HPDE6-E6E7 (cell line): Measurements from ENCODE around the gene SAMD9.
"Not testable (repeated sequence)": the region's sequence is repeated elsewhere in the genome, so short reads cannot be mapped to it uniquely, and the experiment has no call there.

Experiments used
- DNase-seq: peaks from one replicate; pipeline ENCODE4 v3.0.0; 2011; ENCODE audit warnings: missing footprints; ENCODE audit errors: extremely low spot score

SAMD9 gene

DNA sequence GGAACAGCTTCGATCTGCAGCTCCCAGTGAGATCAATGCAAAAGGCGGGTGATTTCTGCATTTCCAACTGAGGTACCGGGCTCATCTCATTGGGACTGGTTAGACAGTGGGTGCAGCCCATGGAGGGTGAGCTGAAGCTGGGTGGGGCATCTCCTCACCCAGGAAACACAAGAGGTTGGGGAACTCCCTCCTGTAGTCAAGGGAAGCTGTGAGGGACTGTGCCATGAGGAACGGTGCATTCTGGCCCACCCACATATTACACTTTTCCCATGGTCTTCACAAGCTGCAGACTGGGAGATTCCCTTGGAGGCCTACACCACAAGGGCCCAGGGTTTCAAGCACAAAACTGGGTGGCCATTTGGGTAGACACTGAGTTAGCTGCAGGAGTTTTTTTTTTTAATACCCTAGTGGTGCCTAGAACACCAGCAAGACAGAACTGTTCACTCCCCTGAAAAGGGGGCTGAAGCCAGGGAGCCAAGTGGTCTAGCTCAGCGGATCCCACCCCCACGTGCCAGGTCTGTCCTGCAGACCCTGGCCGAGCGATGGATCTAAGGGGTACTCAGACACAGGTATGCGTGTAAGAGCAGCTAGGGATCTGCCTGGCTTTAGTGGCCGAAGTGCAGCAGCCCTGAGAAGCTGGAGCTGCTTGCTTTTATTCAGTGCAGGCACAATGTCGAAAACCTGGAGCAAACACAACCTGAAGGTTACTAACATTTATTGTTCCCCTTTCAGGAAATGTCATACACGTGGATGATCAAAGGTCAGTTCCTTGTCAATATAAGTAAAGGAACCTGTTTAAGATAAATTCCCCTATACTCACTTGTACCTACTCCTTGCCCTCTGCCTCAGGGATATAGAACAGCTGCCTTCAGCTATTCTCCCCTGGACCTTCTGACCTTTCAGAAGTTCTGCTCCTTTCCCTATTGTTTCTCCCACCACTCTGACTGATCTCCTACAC, 3.1 kb upstream of the SAMD9 start:
- no peak for DNase-seq

DNA sequence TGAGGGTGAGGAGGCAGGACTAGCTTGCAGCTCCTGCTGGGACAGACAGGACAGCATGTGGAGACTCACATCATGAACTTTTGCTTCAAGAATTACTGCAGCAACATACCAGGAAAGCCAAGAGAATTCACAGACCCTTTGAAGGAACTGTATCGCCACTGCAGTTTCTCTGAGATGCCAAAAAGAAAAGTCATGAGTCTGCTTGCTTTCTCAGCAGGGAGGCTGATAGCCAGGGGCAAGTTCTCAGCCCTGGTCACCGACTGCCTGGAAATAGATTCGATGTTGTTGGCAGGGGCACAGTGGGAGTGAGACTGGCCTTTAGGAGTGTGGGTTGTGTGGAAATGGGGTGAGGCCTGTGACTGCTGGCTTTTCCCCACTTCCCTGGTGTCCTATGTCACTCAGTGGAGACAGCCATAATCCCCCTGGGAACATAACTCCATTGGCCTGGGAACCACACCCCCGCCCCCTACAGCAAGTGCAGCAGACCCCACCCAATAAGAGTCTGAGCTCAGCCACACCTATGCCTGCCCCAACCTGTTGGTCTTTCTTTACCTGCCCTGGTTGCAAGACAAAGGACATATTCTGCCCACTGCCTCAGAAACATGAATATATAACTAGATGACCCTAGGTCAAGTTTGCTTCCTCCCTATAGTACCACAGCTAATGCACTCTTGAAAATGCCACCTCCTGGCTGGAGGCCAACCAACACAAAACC, 1.6 kb upstream of the SAMD9 start:
- peak; percentile 12 for DNase-seq

- DNase-seq = no peak
Observed at GRCh38 chr7:93117327-93117726, 452 bp downstream of the SAMD9 start.

GRCh38 chr7:93115796-93116195, 2.0 kb downstream of the SAMD9 start:
- DNase-seq = peak; percentile 56

DNA sequence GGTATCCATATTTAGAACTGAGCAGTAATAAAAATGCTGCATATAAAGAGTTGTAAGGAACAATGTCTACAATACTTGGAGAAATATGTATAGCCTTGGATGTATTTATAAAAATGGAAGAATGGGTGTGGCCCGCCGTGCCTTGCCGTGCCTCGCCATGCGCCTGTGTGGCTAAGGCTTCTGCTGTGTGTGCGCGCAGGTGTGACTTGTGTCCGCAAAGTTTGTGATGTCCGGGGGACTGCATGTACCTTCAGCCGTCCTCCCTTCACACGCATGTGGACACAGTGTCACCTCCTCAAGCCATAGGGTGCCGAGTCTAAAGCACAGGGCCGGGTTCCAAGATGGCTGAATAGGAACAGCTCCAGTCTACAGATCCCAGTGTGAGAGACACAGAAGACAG, 9.8 kb downstream of the SAMD9 start:
- no peak for DNase-seq

DNA sequence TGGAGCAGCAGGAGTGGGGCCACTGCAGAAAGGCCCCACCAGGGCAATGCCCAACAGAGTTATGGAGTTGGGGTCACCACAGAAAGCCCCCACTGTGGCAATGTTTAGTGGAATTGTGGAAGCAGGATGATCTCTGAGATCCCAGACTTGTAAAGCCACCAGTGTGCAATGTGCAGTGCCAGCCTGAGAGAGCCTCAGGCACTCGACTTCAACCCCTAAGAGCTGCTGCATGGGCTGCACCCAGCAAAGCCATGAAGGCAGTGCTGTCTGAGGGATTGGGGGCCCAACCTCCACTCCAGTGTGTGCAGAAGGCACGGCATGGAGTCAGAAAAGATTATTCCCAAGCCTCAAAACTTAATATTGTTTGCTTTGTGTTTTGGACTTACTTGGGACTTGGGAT, 20.4 kb downstream of the SAMD9 start:
- DNase-seq = no peak

DNA sequence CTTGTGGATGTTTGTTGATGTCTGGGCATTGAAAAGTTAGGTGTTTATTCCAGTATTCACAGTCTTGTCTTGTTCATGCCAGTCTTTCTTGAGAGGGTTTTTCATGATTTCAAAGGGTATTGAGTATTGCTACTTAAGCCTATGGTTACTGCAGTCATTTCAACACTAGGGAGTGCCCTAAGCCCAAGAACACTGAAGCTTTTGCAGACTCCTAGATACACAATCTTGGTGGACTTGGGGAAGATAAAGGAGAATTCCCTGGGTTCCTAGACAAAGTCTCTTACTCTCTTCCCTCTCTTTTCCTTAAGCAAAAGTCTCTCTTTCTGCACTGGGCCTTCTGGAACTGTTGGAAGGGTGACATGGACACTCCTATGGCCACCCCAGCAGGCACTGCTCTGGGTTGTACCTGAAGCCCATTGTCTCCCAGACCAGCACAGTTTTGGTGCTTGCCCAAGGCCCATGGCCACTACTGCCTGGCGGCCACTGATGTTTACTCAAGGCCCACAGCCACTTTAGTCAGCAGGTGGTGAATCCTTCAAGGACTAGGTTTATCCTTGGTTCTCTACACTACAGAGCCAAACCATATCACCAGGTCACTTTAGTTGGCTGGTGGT, 24.9 kb downstream of the SAMD9 start:
- DNase-seq = no peak

DNA sequence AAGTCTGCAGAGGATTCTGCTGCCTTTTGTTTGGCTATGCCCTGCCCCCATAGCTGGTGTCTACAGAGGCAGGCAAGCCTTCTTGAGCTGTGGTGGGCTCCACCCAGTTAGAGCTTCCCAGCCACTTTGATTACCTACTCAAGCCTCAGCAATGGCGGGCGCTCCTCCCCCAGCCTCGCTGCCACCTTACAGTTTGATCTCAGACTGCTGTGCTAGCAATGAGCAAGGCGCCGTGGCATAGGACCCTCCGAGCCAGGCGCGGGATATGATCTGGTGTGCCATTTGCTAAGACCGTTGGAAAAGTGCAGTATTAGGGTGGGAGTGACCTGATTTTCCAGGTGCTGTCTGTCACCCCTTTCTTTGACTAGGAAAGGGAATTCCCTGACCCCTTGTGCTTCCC, 44.4 kb downstream of the SAMD9 start:
- DNase-seq = not testable (repeated sequence)

- DNase-seq = no peak
Observed at GRCh38 chr7:93062599-93062998, 55.2 kb downstream of the SAMD9 start.

GRCh38 chr7:93060865-93061264, 56.9 kb downstream of the SAMD9 start:
- DNase-seq = no peak

DNA sequence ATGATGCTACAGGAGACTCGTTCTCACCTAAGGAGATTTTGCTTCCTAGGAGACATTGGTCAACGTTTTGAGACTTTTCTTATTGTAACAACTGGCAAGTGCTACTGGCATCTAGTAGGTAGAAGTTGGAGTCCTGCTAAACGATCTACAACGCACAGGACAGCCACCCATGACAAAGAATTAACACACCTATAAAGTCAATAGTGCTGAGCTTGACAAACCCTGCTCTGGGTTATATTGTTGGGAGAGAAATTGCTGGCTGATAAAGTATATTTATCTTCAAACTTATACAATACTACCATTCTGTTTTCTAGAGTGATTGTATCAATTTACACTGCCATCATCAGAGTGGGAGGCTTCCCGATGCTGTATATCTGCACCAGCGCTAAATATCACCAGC, 57.8 kb downstream of the SAMD9 start:
- DNase-seq = no peak

- not testable (repeated sequence) for DNase-seq
Observed at GRCh38 chr7:93056621-93057020, 61.2 kb downstream of the SAMD9 start.

- no peak for DNase-seq
Observed at GRCh38 chr7:93055543-93056107, 62.2 kb downstream of the SAMD9 start.

GRCh38 chr7:93054975-93055374, 62.8 kb downstream of the SAMD9 start:
- no peak for DNase-seq

DNA sequence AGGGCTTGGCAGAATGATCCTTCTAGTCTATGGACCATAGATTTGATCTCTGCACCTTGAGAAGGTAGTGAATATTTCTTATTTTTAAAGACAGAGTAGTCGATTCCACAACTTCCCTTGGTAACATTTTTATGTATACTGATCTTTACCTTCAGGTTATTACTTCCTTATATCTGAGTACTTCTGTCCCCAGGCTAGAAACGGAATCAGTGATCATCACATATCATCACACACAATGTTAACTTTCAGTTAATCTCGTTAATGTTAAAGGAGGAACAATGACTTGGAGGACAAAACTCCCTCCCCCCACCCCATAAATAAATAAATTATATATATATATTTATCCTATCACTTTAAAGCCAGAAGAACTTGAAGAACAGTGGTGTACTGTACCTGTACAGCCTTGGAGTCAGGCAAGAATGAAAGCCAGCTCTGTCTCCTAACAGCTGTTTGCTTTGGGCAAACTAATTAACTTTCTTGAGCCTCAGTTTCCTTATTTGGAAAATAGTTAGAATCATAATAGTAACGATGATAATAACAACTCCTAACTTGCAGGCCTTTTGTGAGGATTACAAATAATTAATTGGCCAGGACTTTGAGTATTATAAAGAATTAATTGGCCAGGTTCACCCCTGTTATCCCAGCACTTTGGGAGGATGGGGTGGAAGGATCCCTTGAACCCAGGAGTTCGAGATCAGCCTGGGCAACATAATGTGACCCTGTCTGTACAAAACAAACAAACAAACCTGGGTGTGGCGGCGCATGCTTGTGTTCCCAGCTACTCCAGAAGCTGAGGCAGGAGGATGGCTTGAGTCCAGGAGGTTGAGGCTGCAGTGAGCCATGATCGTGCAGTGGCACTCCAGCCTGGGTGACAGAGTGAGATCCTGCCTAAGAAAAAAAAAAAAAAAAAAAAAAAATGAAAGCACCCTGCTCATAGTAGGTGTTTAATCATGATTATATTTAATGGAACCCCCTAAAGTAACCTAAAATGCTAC, 63.5 kb downstream of the SAMD9 start:
- DNase-seq = no peak

DNA sequence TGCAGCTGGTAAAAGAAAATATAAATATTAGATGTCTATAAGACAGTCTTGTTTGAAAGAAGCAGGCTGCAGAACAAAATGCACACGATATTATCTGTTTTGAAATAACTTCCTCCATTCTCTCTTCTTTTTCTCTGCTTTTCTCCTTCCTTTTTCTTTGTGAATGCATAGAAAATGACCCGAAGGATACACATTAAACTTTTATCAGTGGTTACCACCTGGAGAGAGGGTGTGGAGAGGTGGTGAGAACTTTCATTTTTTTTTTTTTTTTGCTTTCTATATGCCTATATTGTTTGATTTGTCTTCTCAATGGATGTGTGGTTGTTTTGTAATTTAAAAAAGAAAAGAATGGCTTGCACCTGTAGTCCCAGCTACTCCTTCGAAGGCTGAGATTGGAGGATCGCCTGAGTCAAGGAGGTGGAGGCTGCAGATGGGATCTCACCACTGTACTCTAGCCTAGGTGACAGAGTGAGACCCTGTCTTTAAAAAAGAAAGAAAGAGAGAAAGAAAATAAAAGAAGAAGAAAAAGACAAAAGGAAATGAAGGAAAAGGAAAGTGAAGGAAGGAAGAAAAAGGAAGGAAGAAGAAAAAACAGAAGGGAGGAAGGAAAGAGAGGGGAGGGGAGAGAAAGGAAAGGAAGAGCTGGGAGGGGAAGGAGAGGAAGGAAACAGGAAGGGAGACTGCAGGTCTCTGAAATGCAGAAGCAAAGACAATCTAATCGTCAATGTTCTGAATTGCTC, 64.4 kb downstream of the SAMD9 start:
- no peak for DNase-seq

DNA sequence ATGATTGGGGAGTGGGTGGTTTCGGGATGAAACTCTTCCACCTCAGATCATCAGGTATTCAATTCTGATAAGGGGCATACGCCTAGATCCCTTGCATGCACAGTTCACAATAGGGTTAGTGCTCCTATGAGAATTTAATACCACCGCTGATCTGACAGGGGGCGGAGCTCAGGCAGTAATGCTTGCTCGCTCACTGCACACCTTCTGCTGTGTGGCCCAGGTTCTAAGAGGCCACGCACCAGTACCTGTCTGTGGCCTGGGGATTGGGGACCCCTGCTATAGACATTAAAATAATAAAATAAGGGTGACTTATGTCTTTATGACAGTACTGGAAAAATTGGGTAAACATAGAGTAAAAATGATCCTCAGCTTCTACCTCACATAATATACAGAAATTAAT, 66.1 kb downstream of the SAMD9 start:
- DNase-seq = no peak
